Stimulated activated effector memory CD8-positive, alpha-beta T cell treated with anti-CD3 and anti-CD28 coated beads, Interleukin-12 subunit alpha, Interleukin-12 subunit beta, amount 100 ng/mL, for 72 hours (primary cell): Measurements from ENCODE around the gene GRIP1.
A peak's percentile ranks its signal among the peaks of the same experiment; 100 is the strongest.
"Not testable (repeated sequence)": the region's sequence is repeated elsewhere in the genome, so short reads cannot be mapped to it uniquely, and the experiment has no call there.

Experiments used
- ATAC-seq: fragments of 150-1000 bp; cut with Tn5 transposase; 2 replicates; pipeline ENCODE4 v1.10.0; 2021
- DNase-seq, 2 donors: peaks; one replicate each; pipeline ENCODE4 v3.0.0; 2021 to 2022; ENCODE audit warnings: low spot score in 2 of 2
- H3K27ac Mint-ChIP-seq: one replicate; pipeline ENCODE4 v1.8.0; 2022; ENCODE audit warnings: mild to moderate bottlenecking, mixed read lengths
- H3K36me3 Mint-ChIP-seq: one replicate; pipeline ENCODE4 v1.8.0; 2022; ENCODE audit warnings: mild to moderate bottlenecking, mixed read lengths
- H3K4me1 Mint-ChIP-seq: one replicate; pipeline ENCODE4 v1.8.0; 2022; ENCODE audit warnings: mixed read lengths
- H3K4me3 Mint-ChIP-seq: one replicate; pipeline ENCODE4 v1.8.0; 2022; ENCODE audit warnings: mild to moderate bottlenecking, mixed read lengths
- H3K9me3 Mint-ChIP-seq: one replicate; pipeline ENCODE4 v1.8.0; 2022; ENCODE audit warnings: mixed read lengths

GRIP1 gene

DNA sequence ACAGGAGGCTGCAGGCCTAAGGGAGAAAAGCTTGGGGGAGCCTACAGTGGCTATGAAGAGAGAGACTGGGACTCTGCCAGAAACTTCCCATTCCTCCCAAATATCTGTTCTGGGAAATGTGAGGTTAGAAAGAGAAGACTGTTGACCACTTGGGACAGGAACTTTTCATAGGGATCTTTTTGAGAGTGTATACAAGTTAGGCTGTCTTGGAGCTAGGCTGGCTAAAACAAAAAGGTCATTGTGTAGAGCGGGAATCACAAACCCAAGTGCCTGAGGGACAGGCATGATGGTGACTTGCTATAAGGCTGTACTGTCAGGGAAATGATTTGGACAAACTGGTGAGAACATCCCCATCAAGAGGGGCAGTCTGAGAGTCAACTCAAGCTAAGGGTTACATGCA, 175.1 kb downstream of the GRIP1 start:
- no peak overlapping the region for H3K4me3 Mint-ChIP-seq
- H3K9me3 Mint-ChIP-seq: no peaks in the 10 kb centered on the region
- DNase-seq: no peak
- H3K36me3 Mint-ChIP-seq: no peaks in the 10 kb centered on the region
- no peaks in the 10 kb centered on the region for H3K4me1 Mint-ChIP-seq
- no peak for ATAC-seq
- no peak overlapping the region for H3K27ac Mint-ChIP-seq

DNA sequence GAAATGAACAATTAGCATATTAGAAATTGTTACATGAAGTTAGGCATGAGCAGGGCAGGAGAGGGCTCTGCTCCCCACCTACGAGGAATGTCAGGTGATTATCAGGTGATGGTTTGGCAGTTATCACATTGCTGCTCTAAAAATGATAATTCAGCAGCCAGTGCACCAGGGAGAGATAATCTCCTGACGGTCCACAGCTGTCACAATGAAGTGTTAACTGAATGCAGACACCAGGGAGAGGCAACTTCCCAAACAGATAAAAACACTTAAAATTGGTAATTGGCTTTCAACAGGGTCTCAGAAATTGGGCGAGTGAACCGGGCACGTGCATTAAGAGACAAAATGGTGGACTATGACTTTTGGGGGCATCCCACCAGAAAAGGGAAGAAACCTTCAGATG, 176.0 kb downstream of the GRIP1 start:
- ATAC-seq (no peak), DNase-seq (no peak)
- Mint-ChIP-seq H3K36me3 (no peaks in the 10 kb centered on the region), H3K9me3 (no peaks in the 10 kb centered on the region), H3K27ac (no peak overlapping the region), H3K4me1 (no peaks in the 10 kb centered on the region), H3K4me3 (no peak overlapping the region)

DNA sequence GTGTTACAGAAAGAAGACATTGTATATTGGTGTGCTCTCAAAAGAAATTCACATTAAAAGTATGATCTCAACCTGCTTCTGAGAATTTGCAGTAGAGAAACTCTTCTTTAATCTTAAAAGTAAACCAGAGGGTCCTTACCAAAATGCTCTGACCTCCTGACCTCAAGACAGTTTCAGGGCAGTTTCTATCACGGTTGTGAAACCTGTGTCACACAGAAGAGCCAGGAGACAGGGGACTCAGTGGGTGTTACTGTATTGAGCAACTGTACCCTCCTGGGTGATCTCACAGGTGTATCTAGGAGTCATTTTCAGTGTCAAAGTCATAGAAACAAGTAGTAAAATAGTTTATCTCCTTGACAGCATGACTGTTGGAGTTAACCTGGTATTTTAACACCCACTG, 178.0 kb downstream of the GRIP1 start:
- Mint-ChIP-seq H3K9me3 (no peaks in the 10 kb centered on the region), H3K4me1 (no peaks in the 10 kb centered on the region), H3K4me3 (no peak overlapping the region), H3K36me3 (no peaks in the 10 kb centered on the region), H3K27ac (no peak overlapping the region)
- DNase-seq: no peak
- ATAC-seq: peak; percentile 58

DNA sequence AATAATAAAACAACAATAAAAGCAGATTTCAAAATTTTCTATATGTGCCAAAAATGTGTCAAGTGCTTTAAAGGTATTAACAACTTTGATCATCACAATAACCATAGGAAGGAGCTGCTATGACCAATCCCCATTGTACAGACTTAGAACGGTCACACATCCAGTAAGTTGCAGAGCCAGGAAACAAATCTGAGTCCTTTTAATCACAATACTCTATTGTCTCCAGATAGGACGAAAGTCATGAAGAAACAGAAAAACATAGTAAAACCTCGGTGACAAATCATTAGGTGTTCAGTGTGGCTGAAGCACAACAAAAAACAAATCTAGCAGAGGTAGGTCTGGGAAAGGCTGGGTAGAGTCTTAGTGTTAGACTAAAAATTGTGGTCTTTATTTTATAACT, 178.8 kb downstream of the GRIP1 start:
- ATAC-seq (no peak), DNase-seq (no peak)
- no peaks in the 10 kb centered on the region for H3K4me1 Mint-ChIP-seq

DNA sequence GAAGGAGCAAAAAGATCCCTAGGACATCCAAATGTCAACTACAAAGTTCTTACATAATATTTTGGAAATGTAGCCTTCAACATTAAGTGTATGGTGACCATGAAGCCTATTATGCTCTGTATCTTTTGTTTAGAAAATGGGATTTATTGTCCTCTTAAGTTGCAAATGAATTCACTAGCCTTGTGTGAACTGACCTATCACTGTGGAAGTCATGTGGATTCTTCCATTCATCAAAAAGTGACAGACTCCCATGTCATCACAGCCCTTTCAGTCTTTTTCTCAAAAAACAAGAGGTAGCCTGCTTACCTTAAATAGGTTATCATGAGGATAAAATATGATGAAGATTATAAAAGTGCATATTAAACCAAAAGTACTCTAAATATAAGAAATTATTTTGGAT, 179.9 kb downstream of the GRIP1 start:
- H3K36me3 Mint-ChIP-seq: no peaks in the 10 kb centered on the region

More for the DNA sequence above, 178.8 kb downstream of the GRIP1 start:
- no peak overlapping the region for H3K27ac Mint-ChIP-seq
- H3K36me3 Mint-ChIP-seq: no peaks in the 10 kb centered on the region
- H3K9me3 Mint-ChIP-seq: no peaks in the 10 kb centered on the region
- no peak overlapping the region for H3K4me3 Mint-ChIP-seq

DNA sequence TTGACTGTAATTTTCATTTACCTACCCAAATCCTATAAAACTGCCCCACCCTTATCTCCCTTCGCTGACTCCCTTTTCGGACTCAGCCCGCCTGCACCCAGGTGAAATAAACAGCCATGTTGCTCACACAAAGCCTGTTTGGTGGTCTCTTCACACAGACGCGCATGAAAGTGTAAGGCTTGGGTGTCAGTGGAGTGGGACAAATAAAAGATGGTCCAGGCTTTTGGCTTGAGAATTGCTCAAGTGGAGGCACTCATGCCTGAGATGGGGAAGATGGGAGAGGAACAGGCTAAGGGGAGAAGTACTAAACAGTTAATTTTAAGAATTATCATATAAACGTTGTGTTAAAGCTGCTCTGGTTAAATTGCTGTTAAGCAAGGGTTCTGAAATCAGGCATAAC, 180.8 kb downstream of the GRIP1 start:
- H3K4me3 Mint-ChIP-seq, ATAC-seq, H3K27ac Mint-ChIP-seq, DNase-seq, H3K36me3 Mint-ChIP-seq, H3K4me1 Mint-ChIP-seq, H3K9me3 Mint-ChIP-seq: not testable (repeated sequence)

More for the DNA sequence above, 179.9 kb downstream of the GRIP1 start:
- H3K4me1 Mint-ChIP-seq: no peaks in the 10 kb centered on the region
- DNase-seq: no peak
- no peak overlapping the region for H3K4me3 Mint-ChIP-seq
- no peaks in the 10 kb centered on the region for H3K9me3 Mint-ChIP-seq
- H3K27ac Mint-ChIP-seq: no peak overlapping the region
- no peak for ATAC-seq

DNA sequence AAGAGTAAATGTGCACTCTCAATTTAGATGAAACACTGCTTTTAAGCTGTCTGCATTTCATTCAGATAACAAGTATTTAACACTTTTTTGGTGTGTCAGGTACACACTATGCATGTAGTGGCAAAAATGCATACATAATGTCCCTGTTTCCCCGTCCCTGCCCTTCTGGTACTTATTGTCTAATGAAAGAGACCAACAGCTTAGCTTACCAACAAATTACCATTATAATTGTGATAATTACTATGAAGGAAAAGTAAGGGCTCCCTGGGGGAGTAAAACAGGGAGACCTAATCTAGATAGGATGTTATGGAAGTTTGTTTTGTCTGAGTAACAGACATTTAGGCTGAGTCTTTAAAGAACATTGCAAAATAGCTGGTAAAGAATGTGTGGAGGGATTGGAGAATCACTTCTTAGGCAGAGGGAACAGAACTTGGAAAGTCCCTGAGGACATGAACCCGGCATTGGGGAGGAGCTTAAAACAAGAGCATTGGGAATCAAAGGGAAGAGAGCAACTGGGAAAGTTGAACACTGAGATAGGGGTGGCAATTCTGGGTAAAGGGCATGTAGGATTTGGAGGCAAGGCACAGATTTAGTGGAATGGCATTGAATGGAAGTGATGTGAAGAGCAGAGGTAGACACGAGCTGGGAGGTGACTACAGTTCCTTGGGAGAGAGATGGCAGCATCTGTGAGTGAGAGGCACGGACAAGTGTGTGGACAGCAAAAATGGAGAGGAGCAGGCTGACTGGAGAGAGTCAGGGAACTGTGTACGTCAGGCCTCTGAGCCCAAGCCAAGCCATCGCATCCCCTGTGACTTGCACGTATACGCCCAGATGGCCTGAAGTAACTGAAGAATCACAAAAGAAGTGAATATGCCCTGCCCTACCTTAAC, 181.6 kb downstream of the GRIP1 start:
- H3K9me3 Mint-ChIP-seq: no peaks in the 10 kb centered on the region
- no peaks in the 10 kb centered on the region for H3K4me1 Mint-ChIP-seq
- H3K27ac Mint-ChIP-seq: no peak overlapping the region
- no peak for ATAC-seq
- no peaks in the 10 kb centered on the region for H3K36me3 Mint-ChIP-seq
- H3K4me3 Mint-ChIP-seq: no peak overlapping the region
- DNase-seq: no peak

DNA sequence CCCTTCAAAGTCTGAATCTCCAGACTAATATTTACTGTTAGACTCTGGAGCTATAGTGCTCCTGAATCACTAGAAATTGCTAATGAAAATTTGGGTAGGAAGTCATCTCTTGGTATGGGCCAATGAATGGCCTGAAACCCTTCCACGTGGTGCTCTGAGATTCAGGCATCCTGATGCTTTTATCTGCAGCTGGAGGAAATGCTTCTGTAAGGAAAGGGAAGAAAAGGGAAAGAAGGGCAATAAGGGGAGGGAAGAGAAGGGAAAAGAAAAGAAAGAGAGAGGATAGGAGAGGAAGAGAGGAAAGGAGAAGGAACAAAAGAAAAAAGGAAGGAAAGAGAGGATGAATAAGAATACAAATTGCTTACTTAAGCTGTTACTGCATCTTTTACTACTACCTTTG, 182.3 kb downstream of the GRIP1 start:
- H3K4me1 Mint-ChIP-seq: no peaks in the 10 kb centered on the region

DNA sequence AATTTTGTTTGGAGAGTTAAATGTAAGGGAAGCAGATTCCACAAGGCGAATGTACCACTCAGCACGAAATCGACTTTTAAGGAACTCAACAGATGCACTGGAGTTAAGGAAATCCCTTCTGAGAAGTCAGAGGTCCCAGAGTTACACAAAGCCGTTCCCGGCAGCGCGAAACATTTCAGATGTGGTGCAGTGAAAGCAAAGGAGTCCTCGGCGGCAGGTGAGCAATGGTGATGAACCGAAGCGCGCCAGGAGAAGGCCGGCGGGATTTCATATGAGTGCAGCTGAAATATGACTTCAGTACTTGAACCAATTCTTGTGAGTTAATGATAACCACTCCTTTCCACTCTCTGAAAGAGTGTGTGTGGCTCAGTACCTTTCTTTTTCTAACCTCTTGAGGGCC, 183.2 kb downstream of the GRIP1 start:
- Mint-ChIP-seq H3K36me3 (no peaks in the 10 kb centered on the region), H3K4me3 (no peak overlapping the region), H3K4me1 (no peaks in the 10 kb centered on the region), H3K9me3 (no peaks in the 10 kb centered on the region), H3K27ac (no peak overlapping the region)
- ATAC-seq (no peak), DNase-seq (no peak)

More for the DNA sequence above, 182.3 kb downstream of the GRIP1 start:
- H3K4me3 Mint-ChIP-seq: no peak overlapping the region
- ATAC-seq (no peak), DNase-seq (no peak)
- no peaks in the 10 kb centered on the region for H3K9me3 Mint-ChIP-seq
- H3K36me3 Mint-ChIP-seq: no peaks in the 10 kb centered on the region
- H3K27ac Mint-ChIP-seq: no peak overlapping the region

DNA sequence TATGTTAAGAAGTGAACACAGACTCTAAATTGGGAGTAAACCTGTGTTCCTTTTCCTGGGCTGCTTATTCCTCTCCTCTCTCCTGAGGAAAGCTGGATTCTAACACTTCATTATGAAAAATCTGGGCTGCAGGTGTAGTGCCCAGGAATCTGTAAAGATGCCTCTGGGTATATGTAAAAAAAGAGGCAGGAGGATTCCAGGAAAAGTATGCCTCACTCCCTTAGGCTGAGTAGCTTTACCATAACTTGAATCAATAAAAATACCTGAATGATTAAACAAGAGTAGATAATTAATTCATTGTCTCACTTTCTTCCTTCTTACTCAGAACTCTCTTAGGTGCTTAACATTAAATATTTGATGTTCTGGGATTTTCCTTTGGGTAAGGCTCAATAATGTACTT, 185.1 kb downstream of the GRIP1 start:
- Mint-ChIP-seq H3K4me1 (no peaks in the 10 kb centered on the region), H3K9me3 (no peaks in the 10 kb centered on the region), H3K4me3 (no peak overlapping the region), H3K36me3 (no peaks in the 10 kb centered on the region), H3K27ac (no peak overlapping the region)
- DNase-seq: no peak
- no peak for ATAC-seq

DNA sequence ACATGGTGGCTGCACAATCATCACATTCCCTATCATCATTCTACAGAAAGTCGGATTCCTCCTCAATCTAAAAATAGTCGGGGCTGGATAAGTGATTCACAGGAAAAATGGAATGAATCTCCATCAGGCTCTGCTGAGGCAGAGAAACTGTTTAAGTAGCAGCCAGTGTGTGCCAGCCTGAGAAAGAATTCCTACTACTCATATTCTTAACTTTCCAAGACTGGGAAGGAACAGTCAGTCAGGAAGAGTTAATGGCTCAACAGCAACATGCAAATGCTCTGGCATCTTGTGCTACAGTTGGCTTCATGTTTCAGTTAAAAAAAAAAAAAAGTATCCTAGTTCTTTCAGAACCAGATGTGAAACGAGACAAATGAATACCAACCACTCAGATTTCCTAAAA, 187.0 kb downstream of the GRIP1 start:
- Mint-ChIP-seq H3K4me3 (no peak overlapping the region), H3K4me1 (no peaks in the 10 kb centered on the region), H3K9me3 (no peaks in the 10 kb centered on the region), H3K36me3 (no peaks in the 10 kb centered on the region), H3K27ac (no peak overlapping the region)
- ATAC-seq: no peak
- no peak for DNase-seq

DNA sequence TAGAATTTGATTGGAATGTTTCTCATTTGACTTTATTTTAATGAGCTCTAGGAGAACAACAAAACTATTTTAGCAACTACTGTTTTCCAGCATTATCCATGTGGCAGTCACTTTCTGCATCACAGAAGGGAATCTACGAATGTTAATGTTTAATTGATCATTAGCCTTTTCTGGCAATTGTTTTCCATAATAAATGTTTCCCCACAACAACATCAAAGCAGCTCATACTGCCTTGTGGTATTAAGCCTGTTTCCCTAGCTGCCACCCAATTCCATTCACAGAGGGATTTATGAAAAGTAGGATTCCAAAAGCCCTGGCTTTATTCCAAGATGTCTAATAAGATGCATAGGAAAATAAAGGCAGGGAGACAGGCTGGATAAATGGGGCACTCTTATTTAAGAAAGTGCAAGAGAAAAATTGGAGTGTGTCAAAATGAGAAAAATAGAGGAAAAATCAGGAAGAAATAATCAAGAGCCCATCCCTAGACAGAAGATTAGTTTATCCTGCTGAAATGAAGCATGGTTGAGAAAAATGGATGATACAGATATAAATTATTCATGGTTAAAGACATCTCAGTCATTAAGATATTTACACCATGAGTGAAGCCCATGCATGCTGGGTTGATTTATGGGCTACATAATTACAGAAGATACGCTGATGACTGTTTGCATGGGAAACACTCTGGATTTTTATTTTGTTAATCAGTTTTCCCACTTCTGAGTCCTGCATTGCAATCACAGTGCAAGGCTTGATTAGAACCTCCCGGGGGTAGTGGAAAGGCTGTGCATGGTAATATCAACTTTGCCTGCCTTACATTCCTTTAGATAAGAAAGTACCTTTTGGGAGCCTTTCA, 196.3 kb downstream of the GRIP1 start:
- no peak overlapping the region for H3K4me3 Mint-ChIP-seq
- no peak for ATAC-seq
- H3K27ac Mint-ChIP-seq: no peak overlapping the region
- H3K4me1 Mint-ChIP-seq: no peaks in the 10 kb centered on the region
- peaks cover 6% of the 10 kb centered on the region for H3K9me3 Mint-ChIP-seq
- H3K36me3 Mint-ChIP-seq: no peaks in the 10 kb centered on the region
- DNase-seq: no peak

DNA sequence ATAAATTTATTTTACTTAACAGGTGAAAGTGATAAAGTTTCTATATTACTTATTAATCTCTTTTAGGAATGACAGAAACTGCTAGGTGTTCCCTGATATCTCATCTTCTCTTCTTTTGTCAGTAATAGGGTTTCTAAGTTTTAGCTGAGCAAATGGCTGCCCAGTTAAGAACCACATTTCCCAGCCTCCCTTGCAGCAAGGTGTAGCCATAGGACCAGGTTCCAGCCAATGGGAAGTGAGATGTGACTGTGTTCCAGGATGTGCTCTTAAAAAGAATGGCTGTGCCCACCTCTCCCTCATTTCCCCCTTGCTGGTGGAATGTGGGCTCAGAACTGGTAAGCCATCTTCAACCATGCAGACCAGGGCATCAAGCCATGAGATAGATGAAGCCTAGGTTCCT, 210.9 kb downstream of the GRIP1 start:
- no peak for ATAC-seq
- Mint-ChIP-seq H3K4me1 (no peaks in the 10 kb centered on the region), H3K9me3 (no peaks in the 10 kb centered on the region), H3K4me3 (no peak overlapping the region), H3K36me3 (no peaks in the 10 kb centered on the region), H3K27ac (no peak overlapping the region)
- no peak for DNase-seq

DNA sequence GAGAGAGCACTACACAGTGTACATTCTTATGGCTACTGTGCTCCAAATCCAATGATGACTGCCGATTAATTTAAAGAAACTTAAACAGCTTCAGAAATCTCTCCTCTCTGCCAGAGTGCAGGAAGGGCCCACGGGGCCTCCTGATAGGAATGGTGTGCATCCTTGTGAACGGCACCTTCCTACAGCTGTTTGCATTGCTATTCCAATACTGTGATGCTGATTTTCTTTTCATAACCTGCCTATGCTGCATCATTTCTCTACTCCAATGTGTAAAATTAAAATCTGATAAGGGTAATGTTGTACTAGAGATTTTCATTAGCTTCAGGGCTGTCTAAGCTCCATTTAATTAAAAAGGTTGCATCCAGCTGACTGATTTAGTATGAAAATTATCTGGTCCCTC, 217.5 kb downstream of the GRIP1 start:
- H3K4me1 Mint-ChIP-seq: no peaks in the 10 kb centered on the region
- no peaks in the 10 kb centered on the region for H3K36me3 Mint-ChIP-seq
- ATAC-seq: no peak

DNA sequence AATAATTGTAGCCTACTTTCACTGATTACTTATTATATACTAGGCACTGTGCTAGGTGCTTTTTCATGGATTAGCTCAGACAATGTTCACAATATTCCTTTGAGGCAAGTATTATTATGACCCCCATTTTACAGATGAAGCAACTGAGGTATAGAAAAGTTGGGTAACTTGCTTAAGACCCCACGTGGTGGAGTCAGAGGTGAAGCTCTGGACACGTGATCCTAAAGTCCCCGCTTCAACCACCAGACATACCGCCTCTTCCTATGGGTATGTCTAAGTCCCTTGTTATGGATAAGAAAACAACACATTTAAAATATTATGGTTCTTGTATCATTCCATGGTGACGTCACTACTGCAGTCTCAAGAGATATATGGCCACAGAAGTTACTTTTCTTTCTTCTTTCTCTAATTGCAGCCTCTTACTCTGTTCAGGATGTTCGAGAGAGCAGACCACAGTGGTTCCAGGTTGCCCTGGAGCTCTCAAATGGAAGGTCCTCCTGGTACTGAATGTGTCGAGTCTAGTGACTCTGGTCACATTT, 218.9 kb downstream of the GRIP1 start:
- H3K4me3 Mint-ChIP-seq: no peak overlapping the region

More for the DNA sequence above, 217.5 kb downstream of the GRIP1 start:
- Mint-ChIP-seq H3K4me3 (no peak overlapping the region), H3K9me3 (no peaks in the 10 kb centered on the region), H3K27ac (no peak overlapping the region)
- DNase-seq: no peak

More for the DNA sequence above, 218.9 kb downstream of the GRIP1 start:
- ATAC-seq (no peak), DNase-seq (no peak)
- Mint-ChIP-seq H3K27ac (no peak overlapping the region), H3K9me3 (no peaks in the 10 kb centered on the region), H3K4me1 (no peaks in the 10 kb centered on the region), H3K36me3 (no peaks in the 10 kb centered on the region)
